CMK (cell line): ENCODE data around the gene PHPT1.
"Not testable (repeated sequence)": the region's sequence is repeated elsewhere in the genome, so short reads cannot be mapped to it uniquely, and the experiment has no call there.

Experiments used
- DNase-seq: peaks from one replicate; pipeline ENCODE4 v3.0.0-alpha.2; 2010; ENCODE audit warnings: low read depth

Gene PHPT1

DNA sequence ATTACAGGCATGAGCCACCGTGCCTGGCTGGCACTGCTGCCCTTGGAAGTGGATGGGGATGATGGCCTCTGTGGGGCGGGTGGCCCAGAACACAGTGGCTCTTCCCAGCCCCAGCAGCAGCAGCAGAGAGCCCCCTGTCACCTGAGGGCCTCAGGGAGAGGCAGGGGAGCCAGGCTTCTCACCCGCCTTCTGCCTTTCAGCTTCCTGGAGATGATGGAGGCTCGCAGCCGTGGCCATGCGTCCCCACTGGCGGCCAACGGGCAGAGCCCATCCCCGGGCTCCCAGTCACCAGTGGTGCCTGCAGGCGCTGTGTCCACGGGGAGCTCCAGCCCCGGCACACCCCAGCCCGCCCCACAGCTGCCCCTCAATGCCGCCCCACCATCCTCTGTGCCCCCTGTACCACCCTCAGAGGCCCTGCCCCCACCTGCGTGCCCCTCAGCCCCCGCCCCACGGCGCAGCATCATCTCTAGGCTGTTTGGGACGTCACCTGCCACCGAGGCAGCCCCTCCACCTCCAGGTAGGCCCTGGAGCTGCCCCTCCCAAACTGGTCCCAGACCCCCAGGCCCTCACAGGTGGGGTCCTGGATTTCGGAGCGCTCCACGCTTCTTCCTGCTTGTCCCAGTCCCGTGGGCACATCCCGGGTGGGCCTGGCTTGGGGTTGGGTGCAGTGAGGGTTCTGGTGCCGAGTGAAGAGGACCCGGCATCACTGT, 11.9 kb upstream of the PHPT1 start:
- no peak for DNase-seq

- not testable (repeated sequence) for DNase-seq
These were observed 11.3 kb upstream of the PHPT1 start for GRCh38 chr9:136837856-136838277.

DNA sequence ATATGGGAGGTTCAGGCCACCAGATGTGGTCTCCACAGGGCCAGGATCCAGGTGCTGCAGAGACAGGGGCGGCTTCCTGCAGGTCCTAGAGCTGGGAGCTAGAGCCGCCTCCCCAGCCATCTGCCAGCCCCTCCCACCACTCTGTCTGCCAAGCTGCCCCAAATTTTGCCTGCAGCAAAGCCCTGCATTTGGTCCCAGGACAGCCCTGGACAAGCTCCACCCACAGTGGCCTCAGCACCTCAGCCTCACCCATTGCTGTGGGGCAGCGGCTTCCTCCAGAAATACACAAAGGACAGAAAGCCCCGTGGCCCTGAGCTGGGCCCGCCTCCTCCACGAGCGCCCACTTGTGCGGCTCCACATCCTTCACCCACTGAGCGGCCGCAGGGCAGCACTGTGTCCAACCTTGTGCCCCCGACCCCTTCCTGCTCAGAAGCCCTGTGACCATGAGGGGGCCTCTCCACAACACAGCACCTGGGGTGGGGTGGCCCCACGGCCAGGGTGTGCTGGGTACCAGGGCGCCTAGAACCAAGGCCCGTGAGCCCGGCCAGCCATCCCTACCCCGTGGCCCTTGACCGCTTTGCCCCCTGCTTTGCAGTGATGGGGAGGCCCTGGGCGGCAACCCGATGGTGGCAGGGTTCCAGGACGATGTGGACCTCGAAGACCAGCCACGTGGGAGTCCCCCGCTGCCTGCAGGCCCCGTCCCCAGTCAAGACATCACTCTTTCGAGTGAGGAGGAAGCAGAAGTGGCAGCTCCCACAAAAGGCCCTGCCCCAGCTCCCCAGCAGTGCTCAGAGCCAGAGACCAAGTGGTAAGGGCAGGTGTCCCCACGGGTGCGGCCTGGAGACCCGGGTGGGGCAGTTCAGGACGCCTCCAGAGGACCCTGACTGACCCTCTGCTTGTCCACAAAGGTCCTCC, 10.6 kb upstream of the PHPT1 start:
- DNase-seq: no peak

DNA sequence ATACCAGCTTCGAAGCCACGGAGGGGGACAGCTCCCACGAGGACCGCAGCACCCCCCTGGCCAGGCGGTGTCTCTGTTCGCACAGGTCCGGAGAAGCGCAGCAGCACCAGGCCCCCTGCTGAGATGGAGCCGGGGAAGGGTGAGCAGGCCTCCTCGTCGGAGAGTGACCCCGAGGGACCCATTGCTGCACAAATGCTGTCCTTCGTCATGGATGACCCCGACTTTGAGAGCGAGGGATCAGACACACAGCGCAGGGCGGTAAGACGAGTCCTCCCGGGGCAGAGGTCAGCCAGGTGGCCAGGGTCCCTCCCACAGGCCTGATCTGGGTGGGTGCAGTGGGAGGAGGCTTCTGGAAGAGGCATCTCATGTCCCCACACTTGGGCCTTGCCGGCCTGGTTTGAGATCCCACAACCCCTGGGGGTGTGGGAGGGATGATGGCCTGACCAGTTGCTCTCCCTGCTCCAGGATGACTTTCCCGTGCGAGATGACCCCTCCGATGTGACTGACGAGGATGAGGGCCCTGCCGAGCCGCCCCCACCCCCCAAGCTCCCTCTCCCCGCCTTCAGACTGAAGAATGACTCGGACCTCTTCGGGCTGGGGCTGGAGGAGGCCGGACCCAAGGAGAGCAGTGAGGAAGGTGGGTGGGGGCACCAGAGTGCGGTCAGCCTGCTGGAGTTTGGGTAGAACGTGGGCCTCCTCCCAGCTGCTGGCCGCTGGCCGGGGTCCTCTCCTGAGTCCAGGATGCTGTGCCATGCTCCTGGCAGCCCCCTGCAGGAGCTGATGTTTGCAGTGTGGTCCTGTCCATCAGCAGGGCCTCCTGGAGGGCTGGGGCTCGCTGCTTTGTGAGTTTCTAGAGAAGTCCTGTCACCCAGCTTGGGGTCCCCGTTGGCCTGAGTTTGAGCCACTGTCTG, 9.7 kb upstream of the PHPT1 start:
- no peak for DNase-seq

DNA sequence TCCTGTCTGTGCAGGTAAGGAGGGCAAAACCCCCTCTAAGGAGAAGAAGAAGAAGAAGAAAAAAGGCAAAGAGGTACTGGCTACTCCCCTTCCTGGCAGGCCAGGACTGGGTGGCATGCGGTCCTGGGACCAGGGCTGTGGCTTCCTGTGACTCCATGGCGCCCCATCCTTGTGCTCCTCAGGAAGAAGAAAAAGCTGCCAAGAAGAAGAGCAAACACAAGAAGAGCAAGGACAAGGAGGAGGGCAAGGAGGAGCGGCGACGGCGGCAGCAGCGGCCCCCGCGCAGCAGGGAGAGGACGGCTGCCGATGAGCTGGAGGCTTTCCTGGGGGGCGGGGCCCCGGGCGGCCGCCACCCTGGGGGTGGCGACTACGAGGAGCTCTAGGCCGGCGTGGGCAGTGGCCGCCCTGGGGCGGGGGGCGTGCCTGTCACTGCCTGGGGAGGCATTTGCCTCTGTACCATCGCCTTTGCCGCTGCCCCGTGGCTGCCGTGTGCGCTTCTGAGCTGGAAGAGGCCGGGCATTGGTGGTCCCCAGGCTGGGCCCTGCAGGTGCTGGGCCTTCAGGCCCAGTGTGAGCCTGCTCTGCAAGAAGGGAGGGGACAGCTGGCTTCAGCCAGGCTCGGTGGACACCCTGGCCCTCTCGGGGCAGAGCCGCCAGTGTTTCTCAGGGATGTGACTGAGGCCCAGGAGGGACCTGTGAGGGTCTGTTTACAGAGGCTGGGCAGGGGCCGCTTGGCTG, 8.9 kb upstream of the PHPT1 start:
- DNase-seq: no peak

- DNase-seq: no peak
These were observed 8.1 kb upstream of the PHPT1 start for GRCh38 chr9:136840877-136841645.

GRCh38 chr9:136841646-136842379, 7.4 kb upstream of the PHPT1 start:
- DNase-seq: not testable (repeated sequence)

- DNase-seq: peak; percentile 49
These were observed 6.7 kb upstream of the PHPT1 start, which contains the start of gene AJM1 for GRCh38 chr9:136842380-136842948. Gene AJM1 (plus strand): TSS chr9:136842478. CDS start chr9:136844415, 1,937 bp downstream.

- DNase-seq: not testable (repeated sequence)
These were observed 5.9 kb upstream of the PHPT1 start for GRCh38 chr9:136843159-136843800.

DNA sequence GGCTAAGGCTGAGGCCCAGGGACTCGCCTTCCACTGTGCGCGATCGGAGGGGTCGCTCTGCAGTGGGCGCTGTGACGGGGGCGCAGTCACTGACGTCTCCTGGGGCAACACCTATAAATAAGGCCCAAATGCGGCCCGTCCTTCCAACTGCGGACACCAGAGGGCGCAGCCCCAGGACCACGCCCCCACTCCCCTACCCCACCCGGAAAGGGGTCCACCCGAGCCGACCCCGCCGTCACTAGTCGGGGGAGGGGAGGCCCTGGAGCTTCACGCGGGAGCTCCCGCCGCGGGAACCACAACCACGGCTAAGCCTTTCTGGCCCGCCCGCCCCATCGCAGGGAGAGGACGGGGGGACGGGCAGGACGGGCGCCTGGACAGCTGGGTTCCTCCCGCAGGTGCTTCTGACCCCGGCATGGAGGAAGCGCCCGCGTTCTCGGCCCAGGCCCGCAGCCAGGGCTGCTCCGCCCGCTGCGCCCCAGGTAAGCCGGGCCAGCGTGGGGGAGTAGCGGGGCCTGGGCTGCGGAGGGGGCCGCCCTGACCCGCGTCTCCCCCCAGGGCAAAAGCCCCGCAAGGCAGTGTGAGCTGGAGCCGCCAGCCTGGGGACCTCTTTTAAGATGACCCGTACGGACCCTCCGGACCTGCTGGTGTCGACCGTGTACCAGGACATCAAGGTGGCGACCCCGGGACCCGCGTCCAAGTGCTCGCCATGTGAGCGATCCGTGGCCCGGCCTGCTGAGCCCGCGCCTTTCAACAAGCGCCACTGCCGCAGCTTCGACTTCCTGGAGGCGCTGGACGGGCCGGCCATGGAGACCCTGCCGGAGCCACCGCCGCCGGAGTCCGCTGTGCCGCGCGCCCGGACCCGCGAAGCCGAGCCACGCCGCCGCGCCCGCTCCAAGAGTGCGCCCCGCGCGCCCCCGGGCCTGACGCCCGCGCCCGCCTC, 5.1 kb upstream of the PHPT1 start:
- DNase-seq: not testable (repeated sequence)

GRCh38 chr9:136844761-136845464, 4.3 kb upstream of the PHPT1 start:
- no peak for DNase-seq

DNA sequence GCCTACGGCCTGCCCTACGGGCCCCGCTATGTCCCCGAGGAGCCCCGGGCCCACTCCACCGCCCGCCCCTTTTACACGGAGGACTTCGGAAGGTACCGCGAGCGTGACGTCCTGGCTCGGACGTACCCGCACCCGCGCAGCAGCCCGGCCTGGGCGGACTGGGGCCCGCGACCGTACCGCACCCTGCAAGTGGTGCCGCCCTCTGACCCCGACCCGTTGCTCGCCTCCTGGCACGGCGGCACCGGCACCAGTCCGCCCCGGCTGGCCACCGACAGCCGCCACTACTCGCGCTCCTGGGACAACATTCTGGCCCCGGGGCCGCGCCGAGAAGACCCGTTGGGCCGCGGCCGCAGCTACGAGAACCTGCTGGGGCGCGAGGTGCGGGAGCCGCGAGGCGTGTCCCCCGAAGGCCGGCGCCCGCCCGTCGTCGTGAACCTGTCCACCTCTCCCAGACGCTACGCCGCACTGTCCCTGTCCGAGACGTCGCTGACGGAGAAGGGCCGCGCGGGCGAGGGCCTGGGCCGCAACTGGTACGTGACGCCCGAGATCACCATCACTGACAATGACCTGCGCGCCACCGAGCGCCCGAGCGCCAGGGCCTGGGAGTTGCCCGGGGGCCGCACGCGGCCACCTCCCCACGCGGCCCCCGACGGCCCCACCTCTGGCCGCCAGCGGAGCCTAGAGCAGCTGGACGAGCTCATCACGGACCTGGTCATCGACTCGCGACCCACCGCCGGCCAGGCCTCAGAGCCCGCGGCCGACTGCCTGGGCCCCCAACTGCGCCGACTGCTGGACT, 3.5 kb upstream of the PHPT1 start:
- no peak for DNase-seq

- DNase-seq: no peak
These were observed 2.7 kb upstream of the PHPT1 start for GRCh38 chr9:136846376-136847087.

DNA sequence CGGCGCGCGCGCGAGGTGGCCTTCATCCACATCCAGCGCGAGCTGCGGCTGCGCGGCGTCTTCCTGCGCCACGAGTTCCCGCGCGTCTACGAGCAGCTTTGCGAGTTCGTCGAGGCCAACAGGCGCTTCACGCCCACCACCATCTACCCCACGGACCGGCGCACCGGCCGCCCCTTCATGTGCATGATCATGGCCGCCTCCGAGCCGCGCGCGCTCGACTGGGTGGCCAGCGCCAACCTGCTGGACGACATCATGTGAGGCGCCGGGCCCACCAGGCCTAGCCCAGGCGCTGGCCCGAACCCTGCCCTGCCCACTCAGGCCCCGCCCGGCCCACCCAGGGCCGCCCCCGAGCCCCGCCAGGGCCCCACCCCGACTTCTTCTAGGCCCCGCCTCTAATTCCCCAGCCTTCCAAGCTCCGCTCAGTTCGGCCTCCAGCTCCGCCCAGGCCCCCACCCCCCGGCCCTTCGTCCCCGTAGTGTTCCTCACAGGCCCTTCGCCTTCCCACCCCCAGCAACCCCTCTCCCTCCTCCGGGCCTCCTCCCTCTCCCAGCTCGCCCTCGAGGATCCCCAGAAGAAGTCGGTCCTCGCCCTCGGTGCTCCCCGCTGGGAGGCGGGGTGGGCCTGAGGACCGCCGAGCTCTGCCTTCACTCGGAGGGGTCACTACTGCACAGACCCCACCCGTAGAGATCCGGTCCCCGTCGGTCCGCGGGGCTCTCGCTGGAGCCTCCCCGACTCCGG, 2.0 kb upstream of the PHPT1 start:
- DNase-seq: peak; percentile 74

- DNase-seq: peak; percentile 72
These were observed 1.3 kb upstream of the PHPT1 start for GRCh38 chr9:136847826-136848392.
